ENCODE results near the gene DOCK2. TPM values are rescaled to one million over a fixed set of nuclear protein-coding genes. Genes with fewer than 3 reads are reported as not detected.

The DOCK2 gene
- total RNA-seq, 1 donor from 2014 or later = not detected

- FAIRE-seq = no peak
Observed at GRCh38 chr5:170020423-170020822, 383.3 kb downstream of the DOCK2 start.

GRCh38 chr5:170021506-170021905, 384.4 kb downstream of the DOCK2 start:
- Histone ChIP-seq H3K27me3 (ENCODE audit: control insufficient read depth, insufficient read depth, low read length) (no peaks in the 10 kb centered on the region), H3K4me3 (ENCODE audit: low read depth, low read length) (no peak overlapping the region), H3K36me3 (ENCODE audit: control insufficient read depth, insufficient read depth, low read length) (no peaks in the 10 kb centered on the region)
- TF ChIP-seq CTCF (IDR thresholded peaks at IDR 0.05; ENCODE audit: insufficient read depth, low read length, severe bottlenecking) = no peak
- FAIRE-seq (peak; percentile 43), DNase-seq (ENCODE audit: low read depth) (no peak)

More at GRCh38 chr5:170020423-170020822, 383.3 kb downstream of the DOCK2 start:
- H3K36me3 ChIP-seq (ENCODE audit: control insufficient read depth, insufficient read depth, low read length) = no peaks in the 10 kb centered on the region
- no peak overlapping the region for H3K4me3 ChIP-seq (ENCODE audit: low read depth, low read length)
- DNase-seq (ENCODE audit: low read depth) = no peak
- TF ChIP-seq CTCF (IDR thresholded peaks at IDR 0.05; ENCODE audit: insufficient read depth, low read length, severe bottlenecking) = no peak
- H3K27me3 ChIP-seq (ENCODE audit: control insufficient read depth, insufficient read depth, low read length) = no peaks in the 10 kb centered on the region

GRCh38 chr5:170025853-170026252, 388.8 kb downstream of the DOCK2 start:
- H3K4me3 ChIP-seq (ENCODE audit: low read depth, low read length) = no peak overlapping the region
- no peak for FAIRE-seq
- no peak for DNase-seq (ENCODE audit: low read depth)
- H3K27me3 ChIP-seq (ENCODE audit: control insufficient read depth, insufficient read depth, low read length) = no peaks in the 10 kb centered on the region
- TF ChIP-seq CTCF (IDR thresholded peaks at IDR 0.05; ENCODE audit: insufficient read depth, low read length, severe bottlenecking) = no peak
- H3K36me3 ChIP-seq (ENCODE audit: control insufficient read depth, insufficient read depth, low read length) = no peaks in the 10 kb centered on the region

- Histone ChIP-seq H3K36me3 (ENCODE audit: control insufficient read depth, insufficient read depth, low read length) (no peaks in the 10 kb centered on the region), H3K4me3 (ENCODE audit: low read depth, low read length) (no peak overlapping the region), H3K27me3 (ENCODE audit: control insufficient read depth, insufficient read depth, low read length) (no peaks in the 10 kb centered on the region)
- TF ChIP-seq CTCF (IDR thresholded peaks at IDR 0.05; ENCODE audit: insufficient read depth, low read length, severe bottlenecking) = no peak
- peak; percentile 11 for DNase-seq (ENCODE audit: low read depth)
- no peak for FAIRE-seq
Observed at GRCh38 chr5:170028124-170028523, 391.0 kb downstream of the DOCK2 start.

- no peak for DNase-seq (ENCODE audit: low read depth)
- no peak for TF ChIP-seq CTCF (IDR thresholded peaks at IDR 0.05; ENCODE audit: insufficient read depth, low read length, severe bottlenecking)
- Histone ChIP-seq H3K4me3 (ENCODE audit: low read depth, low read length) (no peak overlapping the region), H3K36me3 (ENCODE audit: control insufficient read depth, insufficient read depth, low read length) (no peaks in the 10 kb centered on the region), H3K27me3 (ENCODE audit: control insufficient read depth, insufficient read depth, low read length) (no peaks in the 10 kb centered on the region)
- no peak for FAIRE-seq
Observed at GRCh38 chr5:170034231-170034630, 397.2 kb downstream of the DOCK2 start.

- DNase-seq (ENCODE audit: low read depth) (no peak), FAIRE-seq (no peak)
- no peak overlapping the region for H3K4me3 ChIP-seq (ENCODE audit: low read depth, low read length)
- no peaks in the 10 kb centered on the region for H3K27me3 ChIP-seq (ENCODE audit: control insufficient read depth, insufficient read depth, low read length)
- no peaks in the 10 kb centered on the region for H3K36me3 ChIP-seq (ENCODE audit: control insufficient read depth, insufficient read depth, low read length)
- TF ChIP-seq CTCF (IDR thresholded peaks at IDR 0.05; ENCODE audit: insufficient read depth, low read length, severe bottlenecking) = no peak
Observed at GRCh38 chr5:170038241-170038640, 401.2 kb downstream of the DOCK2 start.
